ENCODE data around the gene PLA1A.

DNA sequence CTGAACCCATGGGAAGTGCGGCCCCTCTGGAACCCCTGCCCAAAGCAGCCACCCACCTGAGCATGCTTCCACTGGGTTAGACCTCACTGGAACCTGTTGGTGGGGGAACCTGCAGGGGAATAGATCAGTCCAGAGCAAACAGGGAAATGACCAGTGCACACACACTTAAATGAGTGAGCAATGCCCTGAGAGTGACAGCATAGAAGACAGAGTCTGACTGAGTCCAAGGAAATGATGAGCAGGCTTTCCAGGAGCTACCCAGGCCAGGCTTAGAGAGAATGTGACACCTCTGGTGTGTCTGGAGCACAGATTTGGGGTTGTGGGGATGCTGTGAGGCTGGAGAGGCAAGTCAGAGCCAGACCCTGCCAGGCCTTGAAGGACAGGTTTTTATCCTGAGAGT is 28.5 kb downstream of the PLA1A start:
- TF ChIP-seq YY1 (IDR thresholded peaks at IDR 0.05; ENCODE audit: insufficient read depth, insufficient read length): no peak
- no peak for TF ChIP-seq ZNF274 (IDR thresholded peaks at IDR 0.05; ENCODE audit: low read depth, low read length)
- TF ChIP-seq SUZ12 (IDR thresholded peaks at IDR 0.05; ENCODE audit: extremely low read depth, insufficient read depth, insufficient read length): no peak
